ENCODE results near the gene YPEL5. TPM values are rescaled to one million over a fixed set of nuclear protein-coding genes. Genes with fewer than 3 reads are reported as not detected.

Gene YPEL5
- total and polyA plus RNA-seq, 2 donors from 2014 or later: 102 to 109 TPM

DNA sequence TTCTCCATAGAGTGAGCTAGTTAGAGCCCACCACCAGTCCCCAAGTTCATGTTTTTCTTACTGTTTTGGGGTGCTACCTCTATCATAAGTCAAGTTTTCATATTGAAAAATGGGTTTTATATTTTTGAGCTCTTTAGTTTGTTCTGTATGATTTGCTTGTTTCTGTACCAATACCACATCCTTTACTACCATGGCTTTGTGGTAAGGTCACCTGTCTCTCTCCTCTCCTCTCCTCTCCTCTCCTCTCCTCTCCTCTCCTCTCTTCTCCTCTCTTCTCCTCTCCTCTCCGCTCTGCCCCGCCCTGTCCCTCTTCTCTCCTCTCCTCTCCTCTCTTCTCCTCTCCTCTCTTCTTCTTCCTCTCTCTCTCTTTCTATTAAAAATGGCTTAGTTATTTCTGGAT lies 62.4 kb downstream of the YPEL5 start:
- Histone ChIP-seq H3K4me1 (ENCODE audit: control insufficient read depth in 2 of 3, insufficient read depth in 2 of 3, low read depth in 1 of 3, low read length in 3 of 3) (no peaks in the 10 kb centered on the region), H3K9ac (ENCODE audit: low read length in 3 of 3) (no peak overlapping the region), H3K4me3 (ENCODE audit: low read length in 3 of 3) (no peak overlapping the region), H3K36me3 (ENCODE audit: control insufficient read depth in 2 of 3, insufficient read depth in 3 of 3, low read length in 3 of 3) (no peaks in the 10 kb centered on the region), H3K27ac (ENCODE audit: low read depth in 2 of 2, low read length in 2 of 2) (no peak overlapping the region), H3K9me3 (ENCODE audit: control insufficient read depth in 2 of 3, insufficient read depth in 1 of 3, low read length in 3 of 3) (no peaks in the 10 kb centered on the region), H3K27me3 (ENCODE audit: control insufficient read depth, insufficient read depth, low read length) (no peaks in the 10 kb centered on the region)
- TF ChIP-seq CTCF (IDR thresholded peaks at IDR 0.05; ENCODE audit: borderline replicate concordance, extremely low read depth, insufficient read depth): no peak
- DNase-seq: no peak
- intact Hi-C loops (cut with DNase I): loop anchor here (5.0 kb wide), 1 partner anchor 498 kb away; no protein-coding TSS in a partner anchor
- no peak for FAIRE-seq

Other genes starting within 250 kb of the YPEL5 start
- gene ALK, start 225.4 kb upstream of the YPEL5 start, total RNA-seq: 0.13 TPM
- gene ALK, start 225.4 kb upstream of the YPEL5 start, polyA plus RNA-seq (ENCODE audit: insufficient read depth, low read depth, low replicate concordance): not detected
- gene LBH, start 84.5 kb downstream of the YPEL5 start, total RNA-seq: 81.9 TPM
- 27.2 TPM for gene LBH, start 84.5 kb downstream of the YPEL5 start, polyA plus RNA-seq (ENCODE audit: insufficient read depth, low read depth, low replicate concordance)

Data from kidney (tissue), 14 donors.